Measurements from ENCODE around the gene TRIP4.

DNA sequence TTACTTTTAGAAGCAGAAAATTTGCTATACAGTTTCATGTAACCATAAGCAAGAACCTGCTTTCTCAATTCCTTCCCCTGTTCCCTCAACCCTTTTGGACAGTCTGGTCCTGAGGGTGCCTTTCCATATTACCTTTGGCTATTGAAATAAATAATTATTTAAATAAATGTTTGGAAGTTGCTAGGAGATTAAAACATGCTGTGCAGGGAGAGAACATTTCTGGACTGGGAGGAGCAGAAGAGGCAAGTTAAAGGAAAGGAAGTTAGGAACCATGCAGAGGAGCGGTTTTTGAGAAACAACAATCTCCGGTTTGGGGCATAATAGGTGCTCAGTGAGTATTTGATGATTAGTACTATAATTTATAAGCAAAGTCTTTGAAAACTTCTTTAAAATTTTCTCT lies 114.5 kb downstream of the TRIP4 start:
- no peak for TF ChIP-seq RB1 (IDR thresholded peaks at IDR 0.05; ENCODE audit: low read depth)
- TF ChIP-seq FOXJ2 (tag; IDR thresholded peaks at IDR 0.05), result no peak
- TF ChIP-seq CHD2 (IDR thresholded peaks at IDR 0.05; ENCODE audit: low read depth, low read length), result no peak
- TF ChIP-seq, protein P1, sequence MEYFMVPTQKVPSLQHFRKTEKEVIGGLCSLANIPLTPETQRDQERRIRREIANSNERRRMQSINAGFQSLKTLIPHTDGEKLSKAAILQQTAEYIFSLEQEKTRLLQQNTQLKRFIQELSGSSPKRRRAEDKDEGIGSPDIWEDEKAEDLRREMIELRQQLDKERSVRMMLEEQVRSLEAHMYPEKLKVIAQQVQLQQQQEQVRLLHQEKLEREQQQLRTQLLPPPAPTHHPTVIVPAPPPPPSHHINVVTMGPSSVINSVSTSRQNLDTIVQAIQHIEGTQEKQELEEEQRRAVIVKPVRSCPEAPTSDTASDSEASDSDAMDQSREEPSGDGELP (CRISPR knock-in tag; IDR thresholded peaks at IDR 0.05; ENCODE audit: borderline replicate concordance), result no peak
- TF ChIP-seq ETV5 (CRISPR knock-in tag; IDR thresholded peaks at IDR 0.05; ENCODE audit: low read depth), result no peak
- TF ChIP-seq, protein P2, sequence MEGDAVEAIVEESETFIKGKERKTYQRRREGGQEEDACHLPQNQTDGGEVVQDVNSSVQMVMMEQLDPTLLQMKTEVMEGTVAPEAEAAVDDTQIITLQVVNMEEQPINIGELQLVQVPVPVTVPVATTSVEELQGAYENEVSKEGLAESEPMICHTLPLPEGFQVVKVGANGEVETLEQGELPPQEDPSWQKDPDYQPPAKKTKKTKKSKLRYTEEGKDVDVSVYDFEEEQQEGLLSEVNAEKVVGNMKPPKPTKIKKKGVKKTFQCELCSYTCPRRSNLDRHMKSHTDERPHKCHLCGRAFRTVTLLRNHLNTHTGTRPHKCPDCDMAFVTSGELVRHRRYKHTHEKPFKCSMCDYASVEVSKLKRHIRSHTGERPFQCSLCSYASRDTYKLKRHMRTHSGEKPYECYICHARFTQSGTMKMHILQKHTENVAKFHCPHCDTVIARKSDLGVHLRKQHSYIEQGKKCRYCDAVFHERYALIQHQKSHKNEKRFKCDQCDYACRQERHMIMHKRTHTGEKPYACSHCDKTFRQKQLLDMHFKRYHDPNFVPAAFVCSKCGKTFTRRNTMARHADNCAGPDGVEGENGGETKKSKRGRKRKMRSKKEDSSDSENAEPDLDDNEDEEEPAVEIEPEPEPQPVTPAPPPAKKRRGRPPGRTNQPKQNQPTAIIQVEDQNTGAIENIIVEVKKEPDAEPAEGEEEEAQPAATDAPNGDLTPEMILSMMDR (IDR thresholded peaks at IDR 0.05 in 2 of 3, conservative IDR thresholded peaks at IDR 0.05 in 1 of 3; ENCODE audit: insufficient read depth in 2 of 3, low read depth in 1 of 3, low read length in 3 of 3), result no peak
- TF ChIP-seq, protein P3, sequence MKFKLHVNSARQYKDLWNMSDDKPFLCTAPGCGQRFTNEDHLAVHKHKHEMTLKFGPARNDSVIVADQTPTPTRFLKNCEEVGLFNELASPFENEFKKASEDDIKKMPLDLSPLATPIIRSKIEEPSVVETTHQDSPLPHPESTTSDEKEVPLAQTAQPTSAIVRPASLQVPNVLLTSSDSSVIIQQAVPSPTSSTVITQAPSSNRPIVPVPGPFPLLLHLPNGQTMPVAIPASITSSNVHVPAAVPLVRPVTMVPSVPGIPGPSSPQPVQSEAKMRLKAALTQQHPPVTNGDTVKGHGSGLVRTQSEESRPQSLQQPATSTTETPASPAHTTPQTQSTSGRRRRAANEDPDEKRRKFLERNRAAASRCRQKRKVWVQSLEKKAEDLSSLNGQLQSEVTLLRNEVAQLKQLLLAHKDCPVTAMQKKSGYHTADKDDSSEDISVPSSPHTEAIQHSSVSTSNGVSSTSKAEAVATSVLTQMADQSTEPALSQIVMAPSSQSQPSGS (CRISPR knock-in tag; IDR thresholded peaks at IDR 0.05), result no peak
- no peak for TF ChIP-seq ZNF586 (CRISPR knock-in tag; conservative IDR thresholded peaks at IDR 0.05)
- TF ChIP-seq, protein P4, sequence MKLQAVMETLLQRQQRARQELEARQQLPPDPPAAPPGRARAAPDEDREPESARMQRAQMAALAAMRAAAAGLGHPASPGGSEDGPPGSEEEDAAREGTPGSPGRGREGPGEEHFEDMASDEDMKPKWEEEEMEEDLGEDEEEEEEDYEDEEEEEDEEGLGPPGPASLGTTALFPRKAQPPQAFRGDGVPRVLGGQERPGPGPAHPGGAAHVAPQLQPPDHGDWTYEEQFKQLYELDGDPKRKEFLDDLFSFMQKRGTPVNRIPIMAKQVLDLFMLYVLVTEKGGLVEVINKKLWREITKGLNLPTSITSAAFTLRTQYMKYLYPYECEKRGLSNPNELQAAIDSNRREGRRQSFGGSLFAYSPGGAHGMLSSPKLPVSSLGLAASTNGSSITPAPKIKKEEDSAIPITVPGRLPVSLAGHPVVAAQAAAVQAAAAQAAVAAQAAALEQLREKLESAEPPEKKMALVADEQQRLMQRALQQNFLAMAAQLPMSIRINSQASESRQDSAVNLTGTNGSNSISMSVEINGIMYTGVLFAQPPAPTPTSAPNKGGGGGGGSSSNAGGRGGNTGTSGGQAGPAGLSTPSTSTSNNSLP (IDR thresholded peaks at IDR 0.05; ENCODE audit: borderline replicate concordance, low read depth, low read length), result no peak
- TF ChIP-seq HOXB6 (CRISPR knock-in tag; IDR thresholded peaks at IDR 0.05; ENCODE audit: borderline replicate concordance), result no peak

Measured in K562 (cell line).